ENCODE results near the gene CTNNA3.

The CTNNA3 gene

GRCh38 chr10:66719483-66719882 is 976.5 kb downstream of the CTNNA3 start:
- no peak for DNase-seq

- no peak for DNase-seq
Measured at GRCh38 chr10:66717231-66717981, 978.6 kb downstream of the CTNNA3 start.

- DNase-seq: no peak
Measured at GRCh38 chr10:66714741-66715140, 981.3 kb downstream of the CTNNA3 start.

- DNase-seq: no peak
Measured at GRCh38 chr10:66713387-66713786, 982.6 kb downstream of the CTNNA3 start.

GRCh38 chr10:66698069-66698468 is 997.9 kb downstream of the CTNNA3 start:
- DNase-seq: no peak

- no peak for DNase-seq
Measured at GRCh38 chr10:66695046-66695445, 1000.9 kb downstream of the CTNNA3 start.

- DNase-seq: no peak
Measured at GRCh38 chr10:66684581-66684980, 1011.4 kb downstream of the CTNNA3 start.

- no peak for DNase-seq
Measured at GRCh38 chr10:66680886-66681285, 1015.1 kb downstream of the CTNNA3 start.

GRCh38 chr10:66678521-66678920 is 1017.5 kb downstream of the CTNNA3 start:
- DNase-seq: no peak

GRCh38 chr10:66673071-66673470 is 1022.9 kb downstream of the CTNNA3 start:
- no peak for DNase-seq

GRCh38 chr10:66671562-66671961 is 1024.4 kb downstream of the CTNNA3 start:
- no peak for DNase-seq

GRCh38 chr10:66671064-66671463 is 1024.9 kb downstream of the CTNNA3 start:
- DNase-seq: no peak

- no peak for DNase-seq
Measured at GRCh38 chr10:66656499-66656898, 1039.5 kb downstream of the CTNNA3 start.

GRCh38 chr10:66654861-66655260 is 1041.1 kb downstream of the CTNNA3 start:
- no peak for DNase-seq

- DNase-seq: no peak
Measured at GRCh38 chr10:66651308-66652082, 1044.5 kb downstream of the CTNNA3 start.

- DNase-seq: no peak
Measured at GRCh38 chr10:66649626-66650025, 1046.4 kb downstream of the CTNNA3 start.

- no peak for DNase-seq
Measured at GRCh38 chr10:66642217-66642616, 1053.8 kb downstream of the CTNNA3 start.

GRCh38 chr10:66639371-66639770 is 1056.6 kb downstream of the CTNNA3 start:
- DNase-seq: no peak

- no peak for DNase-seq
Measured at GRCh38 chr10:66637273-66638036, 1058.5 kb downstream of the CTNNA3 start.

- DNase-seq: no peak
Measured at GRCh38 chr10:66629996-66630395, 1066.0 kb downstream of the CTNNA3 start.

GRCh38 chr10:66627156-66627555 is 1068.8 kb downstream of the CTNNA3 start:
- DNase-seq: no peak

- no peak for DNase-seq
Measured at GRCh38 chr10:66625709-66626590, 1070.0 kb downstream of the CTNNA3 start.

- no peak for DNase-seq
Measured at GRCh38 chr10:66622050-66622449, 1073.9 kb downstream of the CTNNA3 start.

Measured in GDM1 (cell line).